Endodermal cell (in vitro differentiated cells): ENCODE results near the gene EPHA2. TPM values are rescaled to one million over a fixed set of nuclear protein-coding genes. Genes with fewer than 3 reads are reported as not detected.

ENCODE experiments used
- DNase-seq: peaks from one replicate; pipeline ENCODE4 v3.0.0-alpha.2; 2017
- H3K27ac ChIP-seq: 2 replicates; pipeline ENCODE4 v1.5.1; 2013; ENCODE audit warnings: mild to moderate bottlenecking, low read depth, low read length, moderate library complexity
- H3K27me3 ChIP-seq: 2 replicates; pipeline ENCODE4 v1.6.1; 2013; ENCODE audit warnings: mild to moderate bottlenecking, low read length, moderate library complexity; ENCODE audit not compliant: insufficient read depth, control insufficient read depth, poor library complexity, severe bottlenecking
- H3K36me3 ChIP-seq: 2 replicates; pipeline ENCODE4 v1.7.0; 2013; ENCODE audit warnings: mild to moderate bottlenecking, low read length, moderate library complexity; ENCODE audit not compliant: control insufficient read depth, insufficient read depth
- H3K4me1 ChIP-seq: one replicate; pipeline ENCODE4 v1.7.0; 2013; ENCODE audit warnings: low read length; ENCODE audit not compliant: control insufficient read depth, insufficient read depth
- H3K4me3 ChIP-seq: 2 replicates; pipeline ENCODE4 v1.5.1; 2013; ENCODE audit warnings: mild to moderate bottlenecking, low read length, moderate library complexity
- H3K9ac ChIP-seq: 2 replicates; pipeline ENCODE4 v1.6.1; 2013; ENCODE audit warnings: mild to moderate bottlenecking, low read length, moderate library complexity; ENCODE audit not compliant: poor library complexity, severe bottlenecking; ENCODE audit errors: extremely low read depth
- H3K9me3 ChIP-seq: 2 replicates; pipeline ENCODE4 v1.6.1; 2013; ENCODE audit warnings: mild to moderate bottlenecking, low read length, moderate library complexity; ENCODE audit not compliant: control insufficient read depth
- H3K27ac Mint-ChIP-seq: 2 replicates; pipeline ENCODE4 v1.8.0; 2020; ENCODE audit warnings: mixed read lengths
- H3K27me3 Mint-ChIP-seq: 2 replicates; pipeline ENCODE4 v1.8.0; 2021; ENCODE audit warnings: mild to moderate bottlenecking, mixed read lengths; ENCODE audit not compliant: insufficient read depth
- H3K36me3 Mint-ChIP-seq: 2 replicates; pipeline ENCODE4 v1.8.0; 2020; ENCODE audit warnings: low read depth, mixed read lengths
- H3K4me1 Mint-ChIP-seq: 2 replicates; pipeline ENCODE4 v1.8.0; 2020; ENCODE audit warnings: mixed read lengths
- H3K4me3 Mint-ChIP-seq: 2 replicates; pipeline ENCODE4 v1.8.0; 2020; ENCODE audit warnings: mild to moderate bottlenecking, moderate library complexity, mixed read lengths
- H3K9me3 Mint-ChIP-seq: 2 replicates; pipeline ENCODE4 v1.8.0; 2020; ENCODE audit warnings: mild to moderate bottlenecking, mixed read lengths
- CTCF ChIP-seq: fragments of 200-600 bp; sonication (generic); conservative IDR thresholded peaks from 2 replicates; pipeline ENCODE4 v1.5.0; 2021; ENCODE audit warnings: antibody characterized with exemption, mild to moderate bottlenecking
- WGBS, 2 experiments: methylation state at CpG; one replicate each; pipeline versions ENCODE4 v1.1.5 to v1.1.7; 2013; ENCODE audit warnings: missing lambda C conversion rate in 2 of 2, mixed read lengths in 1 of 2; ENCODE audit not compliant: insufficient coverage in 1 of 2, insufficient read length in 1 of 2; 5-methylcytosine and 5-hydroxymethylcytosine counted together
- total RNA-seq, 2 donors: library from RNA; stranded (reverse); fragmentation: NEBNext Ultra II Directional in 1 of 2; extraction: Animal tissue kit (Norgen Biotek cat#: 25700) in 1 of 2; gene quantifications; 2 replicates in 1 of 2; 3 replicates in 1 of 2; pipeline ENCODE4 v1.2.1, GENCODE V29; 2021

Gene EPHA2
- total RNA-seq, 2 donors from 2014 or later: 56.5 to 64.3 TPM

GRCh38 chr1:16142383-16142995, 13.4 kb downstream of the EPHA2 start:
- no peak for TF ChIP-seq CTCF
- Histone ChIP-seq H3K27me3 (no peaks in the 10 kb centered on the region), H3K9ac (no peak overlapping the region), H3K36me3 (peaks cover 96% of the 10 kb centered on the region), H3K27ac (no peak overlapping the region), H3K4me1 (peaks cover 55% of the 10 kb centered on the region), H3K9me3 (no peaks in the 10 kb centered on the region), H3K4me3 (no peak overlapping the region)
- Mint-ChIP-seq H3K4me1 (peaks cover 64% of the 10 kb centered on the region), H3K9me3 (no peaks in the 10 kb centered on the region), H3K36me3 (peaks cover 66% of the 10 kb centered on the region), H3K27ac (no peak overlapping the region), H3K4me3 (no peak overlapping the region), H3K27me3 (no peaks in the 10 kb centered on the region)
- no peak for DNase-seq
- WGBS, 2 experiments: 97% methylated on average over 4 to 5 of the region's 5 CpGs

GRCh38 chr1:16141573-16142336, 14.1 kb downstream of the EPHA2 start:
- peaks cover 49% of the 10 kb centered on the region for H3K4me1 ChIP-seq
- no peaks in the 10 kb centered on the region for H3K27me3 ChIP-seq
- no peaks in the 10 kb centered on the region for H3K9me3 Mint-ChIP-seq
- H3K9me3 ChIP-seq: no peaks in the 10 kb centered on the region
- no peak overlapping the region for H3K27ac ChIP-seq
- peaks cover 95% of the 10 kb centered on the region for H3K36me3 ChIP-seq
- H3K4me3 Mint-ChIP-seq: no peak overlapping the region
- DNase-seq: no peak
- no peak overlapping the region for H3K4me3 ChIP-seq
- no peaks in the 10 kb centered on the region for H3K27me3 Mint-ChIP-seq
- H3K27ac Mint-ChIP-seq: peak overlapping the region; percentile 52
- no peak for TF ChIP-seq CTCF
- H3K4me1 Mint-ChIP-seq: peaks cover 56% of the 10 kb centered on the region
- no peak overlapping the region for H3K9ac ChIP-seq
- H3K36me3 Mint-ChIP-seq: peaks cover 66% of the 10 kb centered on the region
- WGBS, 2 experiments: 78 to 87% methylated on average over 9 to 16 of the region's 16 CpGs

GRCh38 chr1:16140068-16140596, 15.7 kb downstream of the EPHA2 start:
- no peak for DNase-seq
- H3K27ac ChIP-seq: no peak overlapping the region
- H3K9me3 ChIP-seq: no peaks in the 10 kb centered on the region
- H3K27me3 ChIP-seq: no peaks in the 10 kb centered on the region
- Mint-ChIP-seq H3K4me3 (no peak overlapping the region), H3K27ac (peak overlapping the region; percentile 77), H3K27me3 (no peaks in the 10 kb centered on the region), H3K4me1 (peaks cover 41% of the 10 kb centered on the region), H3K36me3 (peaks cover 75% of the 10 kb centered on the region), H3K9me3 (no peaks in the 10 kb centered on the region)
- H3K4me3 ChIP-seq: no peak overlapping the region
- TF ChIP-seq CTCF: no peak
- peaks cover 34% of the 10 kb centered on the region for H3K4me1 ChIP-seq
- peaks cover 92% of the 10 kb centered on the region for H3K36me3 ChIP-seq
- H3K9ac ChIP-seq: no peak overlapping the region
- 95 to 97% methylated on average over 4 to 7 of the region's 7 CpGs for WGBS, 2 experiments
